K562 (cell line): ENCODE results near the gene NEK3. TPM values are rescaled to one million over a fixed set of nuclear protein-coding genes. Genes with fewer than 3 reads are reported as not detected.

Source experiments
- ATF1 ChIP-seq, 2 experiments: fragments of 450-650 bp in 1 of 2; IDR thresholded peaks; 2 replicates each; pipeline ENCODE4 v1.6.1; 2016; ENCODE audit warnings: missing compliant biosample characterization in 1 of 2, missing genetic modification characterization in 1 of 2
- CHD2 ChIP-seq: IDR thresholded peaks from 2 replicates; pipeline ENCODE4 v1.6.1; 2011; ENCODE audit warnings: low read depth, low read length
- CREBBP ChIP-seq: IDR thresholded peaks from one replicate; pipeline ENCODE4 v1.6.1; 2012; ENCODE audit warnings: low read depth, mild to moderate bottlenecking, control low read depth, inconsistent platforms, low read length
- EP400 ChIP-seq: fragments of 450-650 bp; IDR thresholded peaks from 2 replicates; pipeline ENCODE4 v1.6.1; 2017; ENCODE audit warnings: antibody characterized with exemption, mild to moderate bottlenecking, moderate library complexity
- HDAC1 ChIP-seq, 2 experiments: fragments of 450-650 bp; IDR thresholded peaks; 2 replicates each; pipeline ENCODE4 v1.6.1; 2016 to 2017; ENCODE audit warnings: inconsistent platforms in 1 of 2, mild to moderate bottlenecking in 1 of 2, moderate library complexity in 1 of 2
- MCM2 ChIP-seq: fragments of 450-650 bp; IDR thresholded peaks from 2 replicates; pipeline ENCODE4 v1.6.1; 2017; ENCODE audit warnings: low read depth, mild to moderate bottlenecking
- NCOA6 ChIP-seq: fragments of 450-650 bp; IDR thresholded peaks from 2 replicates; pipeline ENCODE4 v1.6.1; 2017; ENCODE audit warnings: mild to moderate bottlenecking
- PHB2 ChIP-seq: fragments of 450-650 bp; IDR thresholded peaks from 2 replicates; pipeline ENCODE4 v1.6.1; 2017; ENCODE audit warnings: low read depth
- SMAD4 ChIP-seq: fragments of 250-450 bp; sonication (Bioruptor Pico); conservative IDR thresholded peaks from 2 replicates; pipeline ENCODE4 v1.8.0; 2021; ENCODE audit warnings: inconsistent platforms, mild to moderate bottlenecking, moderate library complexity
- SMARCA4 ChIP-seq: fragments of 450-650 bp; IDR thresholded peaks from 2 replicates; pipeline ENCODE4 v1.6.1; 2016
- TAF1 ChIP-seq: IDR thresholded peaks from 2 replicates; pipeline ENCODE4 v1.6.1; 2011; ENCODE audit warnings: mild to moderate bottlenecking, low read length, moderate library complexity; ENCODE audit not compliant: insufficient read depth, control insufficient read depth, severe bottlenecking; ENCODE audit errors: extremely low read depth
- ZBTB7A ChIP-seq: IDR thresholded peaks from 2 replicates; pipeline ENCODE4 v1.6.1; 2011; ENCODE audit warnings: low read depth, mild to moderate bottlenecking, low read length, moderate library complexity, borderline replicate concordance; ENCODE audit not compliant: control insufficient read depth
- ZNF644 ChIP-seq: fragments of 200-800 bp; sonication (Bioruptor generic); IDR thresholded peaks from 2 replicates; pipeline ENCODE4 v1.6.1; 2016; ENCODE audit warnings: low read depth, missing genetic modification characterization, missing compliant biosample characterization
- ZNF830 ChIP-seq: fragments of 250-450 bp; sonication (Bioruptor Pico); IDR thresholded peaks from 2 replicates; pipeline ENCODE4 v1.5.0; 2021; ENCODE audit warnings: mild to moderate bottlenecking
- polyA plus RNA-seq, 8 experiments: library from polyadenylated mRNA; depleted of rRNA in 4 of 8; stranded (reverse) in 5 of 8; unstranded in 3 of 8; fragments of >200 nt; fragmentation: Nextera tagmentation in 2 of 8; fragmentation: Illumina TruSeq in 1 of 8; extraction: Ambion mirVana in 2 of 8; extraction: Trizol in 1 of 8; gene quantifications; 2 replicates each; pipeline versions ENCODE4 v1.2.1 to v1.2.3, GENCODE V29; 2011 to 2014; ENCODE audit warnings: inconsistent platforms in 1 of 8, missing spikeins in 1 of 8
- total RNA-seq, 7 experiments: library from RNA; depleted of rRNA in 6 of 7; stranded (reverse); fragments of >200 nt in 6 of 7; fragmentation: Illumina TruSeq in 2 of 7; extraction: Trizol in 2 of 7; gene quantifications; 2 replicates each; pipeline versions ENCODE4 v1.2.1 to v1.2.3, GENCODE V29; 2011 to 2021; ENCODE audit warnings: low replicate concordance in 1 of 7
- TF ChIP-seq, protein P1 (sequence below): sonication (generic); formaldehyde crosslinking; IDR thresholded peaks from 2 replicates; pipeline ENCODE4 v1.8.0; 2023; ENCODE audit warnings: mild to moderate bottlenecking, missing genetic modification reagents
- TF ChIP-seq, protein P2 (sequence below): fragments of 450-650 bp; IDR thresholded peaks from 2 replicates; pipeline ENCODE4 v1.6.1; 2014; ENCODE audit warnings: low read depth, mild to moderate bottlenecking, moderate library complexity, borderline replicate concordance
- TF ChIP-seq, protein P3 (sequence below): sonication (generic); formaldehyde crosslinking; IDR thresholded peaks from 2 replicates; pipeline ENCODE4 v1.8.0; 2023; ENCODE audit warnings: missing genetic modification reagents, mild to moderate bottlenecking, borderline replicate concordance
- TF ChIP-seq, protein P4 (sequence below): fragments of 200-800 bp; sonication (Bioruptor generic); IDR thresholded peaks from 2 replicates; pipeline ENCODE4 v1.6.1; 2017; ENCODE audit warnings: missing genetic modification characterization, missing compliant biosample characterization

NEK3 gene
- total and polyA plus RNA-seq, 9 of the 15 experiments (the other 6 are each of a cell fraction or from before 2014, with no cell fraction given): 6.2 to 11.0 (median 9.3) TPM

DNA sequence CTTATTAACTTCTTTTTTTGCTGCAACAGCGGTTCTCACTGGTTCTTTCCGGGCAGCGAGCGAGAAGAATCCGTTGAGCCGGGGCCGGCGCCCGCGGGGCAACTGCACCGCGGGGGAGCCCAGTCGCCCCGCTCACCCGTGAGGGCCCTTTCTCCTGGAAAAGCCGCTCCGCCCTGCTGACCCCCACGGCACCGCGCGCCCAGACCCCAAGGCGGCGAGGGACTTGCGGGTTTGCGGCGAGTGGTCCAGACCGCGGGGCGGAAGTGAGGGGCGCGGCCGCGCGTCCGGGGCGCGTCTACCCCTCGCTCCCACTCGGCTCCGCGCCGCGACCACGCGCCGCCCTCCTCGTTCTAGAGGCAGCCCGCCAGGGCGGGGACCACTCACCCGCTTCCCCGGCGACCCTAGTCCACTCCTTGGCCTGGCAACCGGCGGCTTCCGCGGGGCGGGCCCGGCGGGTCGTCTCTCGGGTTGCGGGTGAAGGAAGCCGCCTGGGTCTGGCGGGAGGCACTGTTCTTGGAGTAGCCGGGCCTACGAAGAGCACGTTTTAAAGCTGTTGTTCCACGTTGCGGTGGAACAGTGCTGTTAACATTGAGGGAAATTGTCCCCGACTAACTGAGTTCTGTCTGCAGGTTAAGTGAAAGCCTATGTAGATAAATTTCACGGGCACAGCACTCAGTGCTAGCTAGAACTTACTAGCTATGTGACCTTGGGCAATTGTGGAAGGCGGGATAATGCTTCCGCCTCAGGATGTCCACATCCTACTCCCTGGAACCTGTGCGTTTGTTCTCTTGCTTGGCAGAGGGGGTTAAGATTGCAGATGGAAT, at the start of gene NEK3 (continued):
- TF ChIP-seq PHB2 (no peak), NCOA6 (no peak), SMAD4 (CRISPR knock-in tag) (no peak), MCM2 (no peak), CREBBP (no peak), TAF1 (peak; percentile 41), SMARCA4 (no peak), ZNF830 (CRISPR knock-in tag) (no peak), ZBTB7A (peak; percentile 81), EP400 (peak; percentile 33; the same call in 1 of the 2 replicates), CHD2 (no peak), HDAC1 (IDR thresholded peaks at IDR 0.05) (no peak), ATF1 (CRISPR knock-in tag; IDR thresholded peaks at IDR 0.05) (no peak), ATF1 (tag; IDR thresholded peaks at IDR 0.05) (no peak), ZNF644 (tag) (no peak)
- TF ChIP-seq, protein P1, sequence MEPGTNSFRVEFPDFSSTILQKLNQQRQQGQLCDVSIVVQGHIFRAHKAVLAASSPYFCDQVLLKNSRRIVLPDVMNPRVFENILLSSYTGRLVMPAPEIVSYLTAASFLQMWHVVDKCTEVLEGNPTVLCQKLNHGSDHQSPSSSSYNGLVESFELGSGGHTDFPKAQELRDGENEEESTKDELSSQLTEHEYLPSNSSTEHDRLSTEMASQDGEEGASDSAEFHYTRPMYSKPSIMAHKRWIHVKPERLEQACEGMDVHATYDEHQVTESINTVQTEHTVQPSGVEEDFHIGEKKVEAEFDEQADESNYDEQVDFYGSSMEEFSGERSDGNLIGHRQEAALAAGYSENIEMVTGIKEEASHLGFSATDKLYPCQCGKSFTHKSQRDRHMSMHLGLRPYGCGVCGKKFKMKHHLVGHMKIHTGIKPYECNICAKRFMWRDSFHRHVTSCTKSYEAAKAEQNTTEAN (CRISPR knock-in tag): no peak
- TF ChIP-seq, protein P2, sequence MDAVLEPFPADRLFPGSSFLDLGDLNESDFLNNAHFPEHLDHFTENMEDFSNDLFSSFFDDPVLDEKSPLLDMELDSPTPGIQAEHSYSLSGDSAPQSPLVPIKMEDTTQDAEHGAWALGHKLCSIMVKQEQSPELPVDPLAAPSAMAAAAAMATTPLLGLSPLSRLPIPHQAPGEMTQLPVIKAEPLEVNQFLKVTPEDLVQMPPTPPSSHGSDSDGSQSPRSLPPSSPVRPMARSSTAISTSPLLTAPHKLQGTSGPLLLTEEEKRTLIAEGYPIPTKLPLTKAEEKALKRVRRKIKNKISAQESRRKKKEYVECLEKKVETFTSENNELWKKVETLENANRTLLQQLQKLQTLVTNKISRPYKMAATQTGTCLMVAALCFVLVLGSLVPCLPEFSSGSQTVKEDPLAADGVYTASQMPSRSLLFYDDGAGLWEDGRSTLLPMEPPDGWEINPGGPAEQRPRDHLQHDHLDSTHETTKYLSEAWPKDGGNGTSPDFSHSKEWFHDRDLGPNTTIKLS: peak; percentile 85; the same call in 1 of the 2 replicates
- TF ChIP-seq, protein P3, sequence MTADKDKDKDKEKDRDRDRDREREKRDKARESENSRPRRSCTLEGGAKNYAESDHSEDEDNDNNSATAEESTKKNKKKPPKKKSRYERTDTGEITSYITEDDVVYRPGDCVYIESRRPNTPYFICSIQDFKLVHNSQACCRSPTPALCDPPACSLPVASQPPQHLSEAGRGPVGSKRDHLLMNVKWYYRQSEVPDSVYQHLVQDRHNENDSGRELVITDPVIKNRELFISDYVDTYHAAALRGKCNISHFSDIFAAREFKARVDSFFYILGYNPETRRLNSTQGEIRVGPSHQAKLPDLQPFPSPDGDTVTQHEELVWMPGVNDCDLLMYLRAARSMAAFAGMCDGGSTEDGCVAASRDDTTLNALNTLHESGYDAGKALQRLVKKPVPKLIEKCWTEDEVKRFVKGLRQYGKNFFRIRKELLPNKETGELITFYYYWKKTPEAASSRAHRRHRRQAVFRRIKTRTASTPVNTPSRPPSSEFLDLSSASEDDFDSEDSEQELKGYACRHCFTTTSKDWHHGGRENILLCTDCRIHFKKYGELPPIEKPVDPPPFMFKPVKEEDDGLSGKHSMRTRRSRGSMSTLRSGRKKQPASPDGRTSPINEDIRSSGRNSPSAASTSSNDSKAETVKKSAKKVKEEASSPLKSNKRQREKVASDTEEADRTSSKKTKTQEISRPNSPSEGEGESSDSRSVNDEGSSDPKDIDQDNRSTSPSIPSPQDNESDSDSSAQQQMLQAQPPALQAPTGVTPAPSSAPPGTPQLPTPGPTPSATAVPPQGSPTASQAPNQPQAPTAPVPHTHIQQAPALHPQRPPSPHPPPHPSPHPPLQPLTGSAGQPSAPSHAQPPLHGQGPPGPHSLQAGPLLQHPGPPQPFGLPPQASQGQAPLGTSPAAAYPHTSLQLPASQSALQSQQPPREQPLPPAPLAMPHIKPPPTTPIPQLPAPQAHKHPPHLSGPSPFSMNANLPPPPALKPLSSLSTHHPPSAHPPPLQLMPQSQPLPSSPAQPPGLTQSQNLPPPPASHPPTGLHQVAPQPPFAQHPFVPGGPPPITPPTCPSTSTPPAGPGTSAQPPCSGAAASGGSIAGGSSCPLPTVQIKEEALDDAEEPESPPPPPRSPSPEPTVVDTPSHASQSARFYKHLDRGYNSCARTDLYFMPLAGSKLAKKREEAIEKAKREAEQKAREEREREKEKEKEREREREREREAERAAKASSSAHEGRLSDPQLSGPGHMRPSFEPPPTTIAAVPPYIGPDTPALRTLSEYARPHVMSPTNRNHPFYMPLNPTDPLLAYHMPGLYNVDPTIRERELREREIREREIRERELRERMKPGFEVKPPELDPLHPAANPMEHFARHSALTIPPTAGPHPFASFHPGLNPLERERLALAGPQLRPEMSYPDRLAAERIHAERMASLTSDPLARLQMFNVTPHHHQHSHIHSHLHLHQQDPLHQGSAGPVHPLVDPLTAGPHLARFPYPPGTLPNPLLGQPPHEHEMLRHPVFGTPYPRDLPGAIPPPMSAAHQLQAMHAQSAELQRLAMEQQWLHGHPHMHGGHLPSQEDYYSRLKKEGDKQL (CRISPR knock-in tag): no peak
- TF ChIP-seq, protein P4, sequence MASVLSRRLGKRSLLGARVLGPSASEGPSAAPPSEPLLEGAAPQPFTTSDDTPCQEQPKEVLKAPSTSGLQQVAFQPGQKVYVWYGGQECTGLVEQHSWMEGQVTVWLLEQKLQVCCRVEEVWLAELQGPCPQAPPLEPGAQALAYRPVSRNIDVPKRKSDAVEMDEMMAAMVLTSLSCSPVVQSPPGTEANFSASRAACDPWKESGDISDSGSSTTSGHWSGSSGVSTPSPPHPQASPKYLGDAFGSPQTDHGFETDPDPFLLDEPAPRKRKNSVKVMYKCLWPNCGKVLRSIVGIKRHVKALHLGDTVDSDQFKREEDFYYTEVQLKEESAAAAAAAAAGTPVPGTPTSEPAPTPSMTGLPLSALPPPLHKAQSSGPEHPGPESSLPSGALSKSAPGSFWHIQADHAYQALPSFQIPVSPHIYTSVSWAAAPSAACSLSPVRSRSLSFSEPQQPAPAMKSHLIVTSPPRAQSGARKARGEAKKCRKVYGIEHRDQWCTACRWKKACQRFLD (CRISPR knock-in tag): no peak
